GM06990 (cell line): ENCODE data around the gene CUL1.

ENCODE experiments used
- DNase-seq: peaks from one replicate; pipeline ENCODE4 v3.0.0-alpha.2; 2011; ENCODE audit not compliant: insufficient read length; ENCODE audit errors: extremely low read depth
- H3K27me3 ChIP-seq: replicated peaks from 2 replicates; pipeline ENCODE4 v1.6.0; 2011; ENCODE audit warnings: low read length; ENCODE audit not compliant: control insufficient read depth, insufficient read depth
- H3K36me3 ChIP-seq: 2 replicates; pipeline ENCODE4 v1.5.1; 2011; ENCODE audit warnings: low read length; ENCODE audit not compliant: control insufficient read depth, insufficient read depth
- H3K4me3 ChIP-seq: replicated peaks from 2 replicates; pipeline ENCODE4 v1.5.1; 2011; ENCODE audit warnings: low read depth, mild to moderate bottlenecking, control low read depth, low read length
- CTCF ChIP-seq: IDR thresholded peaks from 2 replicates; pipeline ENCODE4 v1.5.1; 2011; ENCODE audit warnings: low read length, control low read depth, mild to moderate bottlenecking, inconsistent platforms; ENCODE audit not compliant: insufficient read depth, poor library complexity, severe bottlenecking

Gene CUL1

GRCh38 chr7:148831782-148832181 lies 133.1 kb downstream of the CUL1 start:
- H3K36me3 ChIP-seq: peaks cover 9% of the 10 kb centered on the region
- no peak for TF ChIP-seq CTCF
- H3K4me3 ChIP-seq: no peak overlapping the region

GRCh38 chr7:148834605-148835004 lies 135.9 kb downstream of the CUL1 start:
- peaks cover 6% of the 10 kb centered on the region for H3K36me3 ChIP-seq

More at GRCh38 chr7:148831782-148832181, 133.1 kb downstream of the CUL1 start:
- H3K27me3 ChIP-seq: no peaks in the 10 kb centered on the region
- DNase-seq: no peak

GRCh38 chr7:148835854-148836253 lies 137.2 kb downstream of the CUL1 start:
- no peaks in the 10 kb centered on the region for H3K27me3 ChIP-seq
- no peak overlapping the region for H3K4me3 ChIP-seq
- TF ChIP-seq CTCF: no peak
- peaks cover 6% of the 10 kb centered on the region for H3K36me3 ChIP-seq
- no peak for DNase-seq

More at GRCh38 chr7:148834605-148835004, 135.9 kb downstream of the CUL1 start:
- Histone ChIP-seq H3K27me3 (no peaks in the 10 kb centered on the region), H3K4me3 (no peak overlapping the region)
- no peak for DNase-seq
- TF ChIP-seq CTCF: no peak

- Histone ChIP-seq H3K36me3 (peaks cover 4% of the 10 kb centered on the region; the same call in 1 of the 2 replicates), H3K4me3 (no peak overlapping the region), H3K27me3 (no peaks in the 10 kb centered on the region)
- no peak for DNase-seq
- TF ChIP-seq CTCF: no peak
Measured at GRCh38 chr7:148838905-148839304, 140.2 kb downstream of the CUL1 start.

GRCh38 chr7:148847815-148848734 lies 149.4 kb downstream of the CUL1 start:
- Histone ChIP-seq H3K36me3 (no peaks in the 10 kb centered on the region), H3K4me3 (no peak overlapping the region), H3K27me3 (no peaks in the 10 kb centered on the region)
- no peak for DNase-seq
- no peak for TF ChIP-seq CTCF
